T-helper 1 cell treated with Interleukin-12 subunit alpha and Interleukin-12 subunit beta and Interleukin-4 antibody, amounts not matched to agents 30 μg/mL and 1 μg/mL, for 36 hours (primary cell): ENCODE results near the gene BFSP2.
A peak's percentile ranks its signal among the peaks of the same experiment; 100 is the strongest.

Experiments used
- H3K27ac Mint-ChIP-seq: one replicate; pipeline ENCODE4 v1.8.0; 2021; ENCODE audit warnings: mild to moderate bottlenecking, mixed read lengths
- H3K27me3 Mint-ChIP-seq: one replicate; pipeline ENCODE4 v1.8.0; 2021; ENCODE audit warnings: low read depth, mixed read lengths
- H3K36me3 Mint-ChIP-seq: one replicate; pipeline ENCODE4 v1.8.0; 2021; ENCODE audit warnings: low read depth, mixed read lengths
- H3K4me1 Mint-ChIP-seq: one replicate; pipeline ENCODE4 v1.8.0; 2021; ENCODE audit warnings: low read depth, mixed read lengths
- H3K4me3 Mint-ChIP-seq: one replicate; pipeline ENCODE4 v1.8.0; 2021; ENCODE audit warnings: mild to moderate bottlenecking, moderate library complexity, mixed read lengths
- H3K9me3 Mint-ChIP-seq: one replicate; pipeline ENCODE4 v1.8.0; 2021; ENCODE audit warnings: mixed read lengths

BFSP2 gene

DNA sequence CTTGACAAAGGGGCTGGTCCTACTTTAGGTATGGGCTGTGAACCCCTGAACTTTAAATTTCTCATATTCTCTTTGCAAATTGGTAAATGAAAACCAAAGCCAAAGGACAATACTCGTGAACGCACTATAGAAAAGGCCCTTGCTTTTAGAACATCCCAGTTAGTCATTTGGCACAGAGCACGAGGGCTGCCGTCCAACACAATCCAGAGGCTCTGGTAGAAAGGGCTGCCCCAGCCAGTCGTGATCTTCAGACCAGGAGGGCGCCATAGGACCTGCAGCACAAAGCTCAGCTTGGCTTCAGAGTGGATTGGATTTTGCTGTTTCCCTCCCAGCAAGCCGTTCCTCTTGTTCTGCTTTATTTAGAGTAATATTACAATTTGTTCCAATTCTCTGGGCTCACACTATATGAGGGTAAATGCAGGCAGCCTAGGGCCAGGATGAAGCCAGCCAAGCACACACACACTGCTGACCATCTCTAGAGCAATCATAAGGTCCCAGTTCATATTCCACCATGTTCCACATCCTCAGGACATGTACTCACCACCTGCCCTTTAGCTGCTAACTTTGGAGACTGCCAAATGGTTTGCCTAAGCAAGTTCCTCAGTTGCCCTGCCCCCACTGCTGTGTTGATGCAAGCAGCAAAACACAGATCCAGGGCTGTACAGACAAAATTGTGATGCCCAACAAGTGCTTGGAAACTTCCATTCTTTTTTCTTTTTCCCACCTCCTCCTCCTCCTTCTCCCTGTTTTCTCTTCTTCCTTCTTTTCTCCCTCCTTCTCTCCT lies 6.0 kb upstream of the BFSP2 start:
- no peaks in the 10 kb centered on the region for H3K36me3 Mint-ChIP-seq
- no peak overlapping the region for H3K4me3 Mint-ChIP-seq
- peaks cover 8% of the 10 kb centered on the region for H3K4me1 Mint-ChIP-seq
- H3K27ac Mint-ChIP-seq: no peak overlapping the region
- no peaks in the 10 kb centered on the region for H3K9me3 Mint-ChIP-seq
- H3K27me3 Mint-ChIP-seq: peaks cover 6% of the 10 kb centered on the region

DNA sequence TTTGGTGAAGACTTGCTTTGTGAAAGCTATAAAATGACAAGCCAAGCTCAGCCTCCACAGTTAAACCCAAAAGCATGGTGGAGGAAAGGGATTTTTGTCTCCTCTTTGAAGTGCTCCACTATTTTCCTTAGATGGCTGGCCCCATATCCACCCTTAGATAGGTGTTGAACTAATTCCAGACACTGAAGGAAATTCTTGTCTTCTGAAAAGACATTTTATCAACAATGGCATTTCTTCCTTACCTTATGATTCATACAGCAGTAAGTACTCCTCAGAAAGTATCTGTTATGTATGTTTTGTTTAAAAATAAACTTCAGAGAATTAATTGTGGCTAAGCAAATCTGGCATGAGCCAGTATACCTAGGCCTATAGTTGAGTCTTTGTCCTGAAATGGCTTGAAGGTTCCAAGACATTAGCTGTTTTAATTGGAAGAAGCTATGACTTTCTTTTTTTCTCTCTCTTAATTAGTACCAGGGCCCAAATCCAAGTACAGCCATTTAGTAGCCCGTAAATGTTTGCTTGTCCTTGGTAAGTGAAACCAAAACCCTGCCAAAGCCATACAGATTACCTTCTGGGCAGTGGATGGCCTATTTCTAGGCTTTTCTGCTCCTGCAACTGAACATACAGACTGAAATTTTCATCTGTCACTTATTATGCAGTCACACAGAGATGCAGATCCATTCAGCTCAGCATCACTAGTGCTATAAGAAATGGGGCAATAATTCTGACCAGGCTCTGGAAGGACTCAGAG lies 5.1 kb upstream of the BFSP2 start:
- H3K27me3 Mint-ChIP-seq: peaks cover 6% of the 10 kb centered on the region
- H3K4me3 Mint-ChIP-seq: no peak overlapping the region
- H3K4me1 Mint-ChIP-seq: peaks cover 8% of the 10 kb centered on the region
- H3K27ac Mint-ChIP-seq: no peak overlapping the region
- no peaks in the 10 kb centered on the region for H3K36me3 Mint-ChIP-seq
- H3K9me3 Mint-ChIP-seq: no peaks in the 10 kb centered on the region

GRCh38 chr3:133396906-133397305 lies 3.0 kb upstream of the BFSP2 start:
- Mint-ChIP-seq H3K36me3 (no peaks in the 10 kb centered on the region), H3K9me3 (no peaks in the 10 kb centered on the region), H3K4me3 (no peak overlapping the region), H3K27me3 (peaks cover 6% of the 10 kb centered on the region), H3K4me1 (peaks cover 8% of the 10 kb centered on the region), H3K27ac (no peak overlapping the region)

- H3K27me3 Mint-ChIP-seq: peaks cover 9% of the 10 kb centered on the region
- H3K36me3 Mint-ChIP-seq: no peaks in the 10 kb centered on the region
- no peak overlapping the region for H3K4me3 Mint-ChIP-seq
Measured at GRCh38 chr3:133401374-133402135, 1.7 kb downstream of the BFSP2 start.

GRCh38 chr3:133404920-133405319 lies 5.1 kb downstream of the BFSP2 start:
- no peaks in the 10 kb centered on the region for H3K36me3 Mint-ChIP-seq

More at GRCh38 chr3:133401374-133402135, 1.7 kb downstream of the BFSP2 start:
- H3K27ac Mint-ChIP-seq: no peak overlapping the region
- no peaks in the 10 kb centered on the region for H3K4me1 Mint-ChIP-seq
- no peaks in the 10 kb centered on the region for H3K9me3 Mint-ChIP-seq

GRCh38 chr3:133408366-133408765 lies 8.5 kb downstream of the BFSP2 start:
- peaks cover 3% of the 10 kb centered on the region for H3K4me1 Mint-ChIP-seq
- no peaks in the 10 kb centered on the region for H3K36me3 Mint-ChIP-seq
- H3K9me3 Mint-ChIP-seq: no peaks in the 10 kb centered on the region
- H3K27ac Mint-ChIP-seq: no peak overlapping the region
- H3K4me3 Mint-ChIP-seq: no peak overlapping the region
- H3K27me3 Mint-ChIP-seq: peaks cover 24% of the 10 kb centered on the region

More at GRCh38 chr3:133404920-133405319, 5.1 kb downstream of the BFSP2 start:
- Mint-ChIP-seq H3K4me3 (no peak overlapping the region), H3K9me3 (no peaks in the 10 kb centered on the region), H3K4me1 (no peaks in the 10 kb centered on the region), H3K27ac (no peak overlapping the region), H3K27me3 (peaks cover 19% of the 10 kb centered on the region)

GRCh38 chr3:133408961-133409360 lies 9.1 kb downstream of the BFSP2 start:
- Mint-ChIP-seq H3K36me3 (no peaks in the 10 kb centered on the region), H3K4me1 (peaks cover 5% of the 10 kb centered on the region)

GRCh38 chr3:133410191-133410892 lies 10.5 kb downstream of the BFSP2 start:
- Mint-ChIP-seq H3K4me3 (no peak overlapping the region), H3K27ac (no peak overlapping the region), H3K9me3 (no peaks in the 10 kb centered on the region), H3K4me1 (peaks cover 5% of the 10 kb centered on the region), H3K27me3 (peaks cover 24% of the 10 kb centered on the region), H3K36me3 (no peaks in the 10 kb centered on the region)

More at GRCh38 chr3:133408961-133409360, 9.1 kb downstream of the BFSP2 start:
- H3K27ac Mint-ChIP-seq: no peak overlapping the region
- peaks cover 24% of the 10 kb centered on the region for H3K27me3 Mint-ChIP-seq
- H3K4me3 Mint-ChIP-seq: no peak overlapping the region
- no peaks in the 10 kb centered on the region for H3K9me3 Mint-ChIP-seq

DNA sequence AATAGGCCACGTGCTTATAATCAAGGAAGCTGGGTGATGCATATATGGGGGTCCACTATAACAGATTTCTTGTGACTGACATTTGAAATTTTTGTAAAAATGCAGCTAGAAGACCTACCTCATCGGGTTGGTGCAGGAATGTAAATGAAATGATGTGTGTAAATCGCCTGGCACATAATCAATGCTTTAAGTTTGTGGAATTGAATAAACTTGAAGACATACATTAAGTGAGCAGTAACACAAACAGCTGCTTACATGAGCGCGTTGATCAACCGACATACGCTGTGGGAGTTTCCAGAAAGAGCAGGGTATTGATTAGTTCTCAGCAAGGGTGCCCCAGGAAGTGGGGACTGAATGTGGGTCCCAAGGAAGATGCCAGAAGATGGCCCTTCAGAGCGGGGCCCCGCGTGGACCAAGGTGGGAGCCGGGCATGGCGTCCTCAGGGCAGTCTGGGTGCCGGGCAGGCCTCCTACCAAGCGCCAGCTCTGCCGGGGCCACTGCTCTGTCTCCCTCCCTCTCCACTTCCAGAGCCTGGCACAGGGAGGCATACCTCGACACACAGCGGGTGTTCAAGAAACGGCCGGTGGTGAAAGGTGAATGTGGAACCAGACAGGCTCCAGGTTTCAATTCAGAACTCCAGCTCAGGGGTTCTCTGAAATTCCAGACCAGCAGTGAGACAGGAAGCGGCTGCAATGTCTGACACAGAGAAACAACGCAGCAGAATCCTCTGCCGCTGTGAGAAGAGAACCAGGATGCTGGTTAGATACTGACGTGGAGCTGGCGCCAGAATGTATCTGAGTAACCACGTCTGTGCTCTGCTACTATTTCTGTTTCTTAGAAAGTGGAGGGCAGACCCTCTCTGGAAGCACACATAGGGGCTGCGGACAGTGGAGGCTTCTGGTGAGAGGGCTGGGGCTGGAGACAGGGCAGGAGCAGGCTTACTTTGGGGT lies 12.6 kb downstream of the BFSP2 start:
- Mint-ChIP-seq H3K36me3 (no peaks in the 10 kb centered on the region), H3K4me1 (peaks cover 5% of the 10 kb centered on the region), H3K4me3 (no peak overlapping the region), H3K27ac (peak overlapping the region; percentile 15), H3K9me3 (no peaks in the 10 kb centered on the region), H3K27me3 (peaks cover 18% of the 10 kb centered on the region)

DNA sequence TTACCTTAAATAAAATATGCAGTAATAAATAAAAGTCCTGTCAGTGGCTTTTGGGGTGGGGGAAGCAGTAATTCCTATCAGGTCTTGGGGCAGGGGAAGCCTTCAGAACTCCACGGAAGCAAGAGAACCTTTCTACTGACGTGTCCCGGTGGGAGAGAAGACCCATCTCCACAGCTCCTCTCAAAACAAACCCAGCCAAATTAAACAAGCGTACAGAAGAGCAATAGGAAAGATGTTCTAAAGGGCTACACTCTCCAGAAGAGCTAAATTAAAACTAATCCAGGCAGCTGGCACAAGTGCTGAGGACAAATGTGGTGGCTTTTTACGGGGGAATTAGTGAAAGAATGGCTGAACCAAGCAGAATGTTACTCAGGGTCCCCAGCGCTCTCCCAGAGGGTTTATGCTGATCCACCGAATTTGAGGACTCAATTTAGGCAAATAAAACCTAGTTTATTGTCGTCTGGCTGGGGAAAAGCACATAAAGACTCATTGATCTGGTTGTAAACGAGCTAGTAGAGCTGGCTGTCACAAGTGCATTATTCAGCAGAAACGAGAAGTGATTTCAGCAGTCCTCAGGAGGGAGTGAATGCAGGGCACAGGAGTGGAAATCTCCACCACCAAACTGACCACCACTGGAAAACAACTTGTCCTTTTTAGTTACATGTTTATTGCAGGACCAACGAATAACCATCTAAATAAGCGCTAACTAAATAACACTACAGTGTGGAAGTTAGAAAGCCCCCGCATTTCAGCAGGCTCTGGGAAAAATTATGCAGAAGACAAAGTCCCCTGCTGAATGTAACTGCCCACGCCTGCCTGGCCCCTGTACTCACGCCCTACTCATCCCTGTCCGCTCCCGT lies 13.5 kb downstream of the BFSP2 start:
- Mint-ChIP-seq H3K27ac (no peak overlapping the region), H3K9me3 (no peaks in the 10 kb centered on the region), H3K36me3 (no peaks in the 10 kb centered on the region), H3K4me3 (no peak overlapping the region), H3K27me3 (peaks cover 13% of the 10 kb centered on the region), H3K4me1 (peaks cover 5% of the 10 kb centered on the region)

GRCh38 chr3:133414021-133414392 lies 14.2 kb downstream of the BFSP2 start:
- Mint-ChIP-seq H3K4me3 (no peak overlapping the region), H3K27ac (no peak overlapping the region)

DNA sequence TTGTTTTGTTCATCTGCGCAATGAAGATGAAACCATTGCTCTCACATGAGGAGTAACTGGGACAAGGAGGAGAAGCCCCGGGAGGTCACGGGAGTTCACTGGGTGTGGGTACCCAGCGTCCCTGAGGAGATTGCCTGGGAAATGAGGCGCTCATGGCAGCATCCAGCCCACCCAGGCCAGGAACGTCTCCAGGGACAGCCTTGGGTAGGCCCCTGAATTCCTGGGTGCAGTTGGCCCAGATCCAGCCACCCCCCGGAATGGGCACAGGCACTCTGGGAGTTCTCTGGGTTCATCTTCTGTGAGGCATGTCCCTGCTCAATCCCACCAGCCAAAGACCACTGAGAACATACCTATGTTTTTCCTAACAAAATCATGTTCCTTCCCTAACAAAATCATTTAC lies 18.5 kb downstream of the BFSP2 start:
- Mint-ChIP-seq H3K4me3 (no peak overlapping the region), H3K4me1 (peaks cover 2% of the 10 kb centered on the region), H3K27me3 (no peaks in the 10 kb centered on the region), H3K27ac (no peak overlapping the region), H3K36me3 (no peaks in the 10 kb centered on the region), H3K9me3 (no peaks in the 10 kb centered on the region)

More at GRCh38 chr3:133414021-133414392, 14.2 kb downstream of the BFSP2 start:
- Mint-ChIP-seq H3K9me3 (no peaks in the 10 kb centered on the region), H3K4me1 (peaks cover 5% of the 10 kb centered on the region), H3K36me3 (no peaks in the 10 kb centered on the region), H3K27me3 (peaks cover 9% of the 10 kb centered on the region)
